GM18861 (cell line): Measurements from ENCODE around the gene INS.
"Not testable (repeated sequence)": the region's sequence is repeated elsewhere in the genome, so short reads cannot be mapped to it uniquely, and the experiment has no call there.

Source experiments
- ATAC-seq: cut with Tn5 transposase; IDR thresholded peaks from one replicate; pipeline ENCODE4 v1.9.1; 2021; ENCODE audit not compliant: unreplicated experiment

The INS gene

DNA sequence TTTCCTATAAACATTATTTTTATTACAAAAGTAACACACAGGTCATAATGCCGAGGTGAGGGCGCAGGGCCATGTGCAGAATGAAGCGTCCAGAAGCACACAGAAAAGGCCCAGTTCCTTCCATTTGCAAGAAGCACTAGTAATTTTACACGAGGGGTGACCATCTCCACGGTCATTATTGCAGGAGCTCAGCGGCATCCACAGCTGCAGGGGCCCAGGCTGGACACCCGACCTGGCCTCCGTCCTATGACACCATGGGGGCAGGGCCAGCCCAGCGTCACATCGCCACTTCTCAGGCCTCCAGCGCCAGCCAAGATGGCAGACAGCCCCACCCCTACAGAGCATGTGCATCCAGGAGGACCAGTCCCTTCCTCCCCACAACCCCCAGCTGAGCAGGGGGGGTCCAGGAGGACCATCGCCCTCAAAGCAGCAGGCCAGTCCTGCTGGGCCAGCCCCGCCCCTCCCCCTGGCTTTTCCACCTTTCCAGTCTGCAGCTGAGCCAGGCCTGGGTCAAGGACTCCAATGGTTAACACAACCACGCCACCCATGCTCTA is 25.3 kb downstream of the INS start:
- no peak for ATAC-seq

DNA sequence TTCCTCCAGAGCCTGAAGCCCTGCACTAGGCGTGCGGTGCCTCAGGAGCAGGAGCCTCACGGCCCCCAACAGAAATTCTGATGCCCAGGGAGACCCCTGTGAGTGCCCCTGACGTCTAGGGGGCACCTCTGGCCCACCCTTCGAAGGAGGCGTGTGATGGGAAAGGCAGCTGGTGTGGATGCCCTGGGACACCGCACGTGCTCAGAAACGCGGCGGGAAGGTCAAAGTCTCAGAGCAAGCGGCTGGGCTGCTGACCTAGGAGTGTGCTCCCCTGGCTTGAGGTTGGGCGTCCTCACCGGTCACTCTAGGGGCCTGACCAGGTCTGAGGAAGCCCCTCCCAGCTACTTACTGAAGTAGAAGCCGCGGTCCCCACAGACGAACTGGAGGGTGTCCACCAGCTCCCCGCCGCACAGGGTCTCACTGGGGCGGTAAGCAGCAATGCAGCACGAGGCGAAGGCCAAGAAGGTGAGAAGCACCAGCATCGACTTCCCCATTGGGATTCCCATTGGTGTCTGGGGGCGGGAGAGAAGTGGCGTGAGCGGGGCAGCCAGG is 25.9 kb downstream of the INS start:
- no peak for ATAC-seq

DNA sequence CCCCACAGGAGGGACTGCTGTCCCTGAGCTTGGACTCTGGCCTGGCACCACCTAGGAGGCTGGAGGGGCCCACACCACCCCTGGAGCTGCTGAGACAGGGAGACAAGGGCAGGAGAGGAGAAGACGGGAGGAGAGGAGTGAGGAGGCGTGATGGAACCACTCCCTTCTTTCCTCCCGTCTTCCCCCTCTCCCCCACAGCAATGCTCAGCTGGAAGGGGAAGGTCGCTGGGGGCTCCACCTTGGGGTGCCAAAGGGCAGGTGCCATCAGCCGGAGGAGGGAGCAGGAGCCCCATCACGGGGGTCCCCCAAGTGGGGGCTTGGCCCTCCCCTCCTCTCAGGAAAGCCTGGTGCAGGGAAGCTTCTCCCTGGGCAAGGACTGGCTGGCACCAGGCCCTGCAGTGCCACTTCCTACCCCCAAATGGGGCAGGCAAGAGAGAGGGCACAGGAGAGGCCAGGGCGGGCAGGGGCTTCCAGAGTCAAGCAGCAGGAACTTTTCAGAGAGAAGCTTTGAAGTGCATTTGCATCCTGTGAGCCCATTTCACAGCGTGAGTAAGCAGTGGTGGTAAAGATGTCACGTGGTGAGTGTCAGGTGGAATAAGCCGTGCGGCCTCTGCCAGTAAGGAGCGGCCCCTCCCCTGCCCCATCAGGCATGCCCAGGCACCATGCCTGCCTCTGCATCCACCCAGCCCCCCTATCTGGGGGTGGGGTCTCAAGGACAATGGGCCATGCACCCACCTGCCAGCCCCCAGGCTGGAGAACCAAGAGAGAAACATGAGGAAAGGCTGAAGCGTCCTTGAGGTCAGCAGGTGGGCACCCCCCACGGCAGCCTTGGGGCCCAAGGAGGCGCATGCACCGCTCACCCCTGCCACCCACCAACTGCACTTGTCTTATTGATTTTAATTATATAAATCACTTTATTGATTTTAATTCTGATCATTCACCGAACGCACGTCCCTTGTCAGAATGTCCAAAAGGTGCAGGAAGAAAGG is 26.7 kb downstream of the INS start:
- no peak for ATAC-seq

DNA sequence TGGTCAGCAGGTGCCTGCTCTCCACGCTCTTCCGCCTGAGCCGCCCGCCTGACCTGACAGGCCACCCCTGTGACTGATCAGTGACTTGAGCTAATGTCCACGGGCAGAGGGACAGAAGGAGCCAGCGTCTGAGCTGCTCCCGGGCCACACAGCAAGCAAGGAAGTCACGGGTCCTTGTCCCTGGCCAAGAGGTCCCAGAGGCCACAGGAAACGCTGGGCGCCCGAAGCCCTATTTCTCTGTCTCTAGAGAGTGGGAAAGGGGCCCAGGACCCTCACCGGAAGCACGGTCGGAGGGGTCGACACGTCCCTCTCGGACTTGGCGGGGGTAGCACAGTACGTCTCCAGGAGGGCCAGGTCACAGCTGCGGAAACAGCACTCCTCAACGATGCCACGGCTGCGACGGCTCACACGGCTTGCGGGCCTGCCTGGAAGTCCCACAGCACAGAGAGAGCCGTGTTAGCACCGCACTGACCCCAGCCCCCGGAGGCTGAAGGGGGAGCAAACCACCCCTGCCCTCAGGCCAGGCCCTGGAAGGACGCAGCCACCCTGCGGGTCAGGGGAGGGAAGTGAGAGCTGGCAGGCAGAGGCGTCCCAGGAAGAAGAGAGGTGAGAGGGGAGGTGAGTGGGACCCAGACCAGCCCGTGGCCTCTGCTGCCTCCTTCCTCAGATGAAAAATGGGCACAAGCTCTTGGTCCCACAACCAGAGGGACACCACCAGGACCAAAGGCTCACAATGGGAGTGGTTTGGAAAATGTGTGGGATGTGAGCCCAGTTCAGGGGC is 27.6 kb downstream of the INS start:
- ATAC-seq = no peak

DNA sequence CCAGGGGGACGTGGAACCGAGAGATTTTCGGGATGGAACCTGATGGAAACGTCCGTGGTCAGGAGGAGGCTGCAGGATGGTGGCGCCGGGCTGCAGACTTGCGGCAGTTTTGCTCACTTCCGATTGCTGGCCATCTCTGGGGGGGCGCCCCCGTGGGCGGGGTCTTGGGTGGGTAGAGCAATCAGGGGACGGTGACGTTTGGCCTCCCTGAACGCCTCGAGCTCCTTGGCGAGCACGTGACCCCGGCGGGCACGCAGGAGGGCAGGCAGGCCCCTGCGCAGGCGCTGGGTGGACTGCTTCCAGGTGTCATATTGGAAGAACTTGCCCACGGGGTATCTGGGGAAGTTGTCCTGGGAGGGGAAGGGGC is 28.2 kb downstream of the INS start:
- ATAC-seq = no peak

DNA sequence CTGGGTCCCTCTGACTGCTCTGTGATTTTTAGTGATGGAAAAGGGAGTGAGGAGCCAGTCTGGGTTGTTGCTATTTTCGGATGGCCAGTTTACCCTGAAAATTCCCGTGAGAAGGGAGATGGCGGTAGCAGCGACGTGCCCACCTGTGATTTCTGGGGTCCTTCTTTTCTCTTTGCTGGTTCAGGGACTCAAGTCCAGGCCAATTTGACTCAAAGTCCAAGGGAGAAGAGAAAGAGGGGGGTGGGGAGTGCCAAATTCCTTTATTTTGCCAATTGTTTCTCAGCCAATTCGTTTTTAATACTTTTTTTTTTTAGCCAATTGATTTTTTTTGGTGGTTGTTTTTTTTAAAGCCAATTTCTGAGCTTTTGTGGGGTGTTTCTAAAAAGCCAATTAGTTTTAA is 28.8 kb downstream of the INS start:
- no peak for ATAC-seq

DNA sequence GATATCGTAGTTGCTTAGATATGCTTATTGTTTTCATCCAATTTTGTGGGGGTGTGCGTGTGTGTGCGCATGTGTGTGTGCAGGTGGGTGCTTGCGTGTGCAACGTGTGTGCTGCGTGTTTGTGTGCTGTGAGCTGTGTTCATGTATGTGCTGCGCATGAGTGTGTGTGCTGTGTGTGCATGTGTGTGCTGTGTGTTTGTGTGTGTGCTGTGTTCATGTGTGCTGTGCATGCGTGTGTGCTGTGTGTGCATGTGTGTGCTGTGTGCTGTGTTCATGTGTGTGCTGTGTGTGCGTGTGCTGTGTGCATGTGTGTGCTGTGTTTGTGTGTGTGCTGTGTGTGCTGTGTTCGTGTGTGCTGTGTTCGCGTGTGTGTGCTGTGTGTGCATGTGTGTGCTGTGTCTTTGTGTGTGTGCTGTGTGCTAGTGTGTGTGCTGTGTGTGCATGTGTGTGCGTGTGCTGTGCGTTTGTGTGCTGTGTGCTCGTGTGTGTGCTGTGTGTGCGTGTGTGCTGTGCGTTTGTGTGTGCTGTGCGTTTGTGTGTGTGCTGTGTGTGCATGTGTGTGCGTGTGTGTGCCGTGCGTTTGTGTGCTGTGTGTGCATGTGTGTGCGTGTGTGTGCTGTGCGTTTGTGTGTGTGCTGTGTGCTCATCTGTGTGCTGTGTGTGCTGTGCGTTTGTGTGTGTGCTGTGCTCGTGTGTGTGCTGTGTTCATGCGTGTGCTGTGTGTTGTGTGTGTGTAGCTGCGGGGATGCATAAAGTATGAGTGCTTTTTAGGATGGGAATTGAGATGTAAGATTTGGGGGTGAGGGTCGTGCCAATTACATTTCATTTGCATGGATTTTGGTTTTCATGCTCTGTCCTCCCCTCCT is 29.4 kb downstream of the INS start:
- ATAC-seq = no peak

DNA sequence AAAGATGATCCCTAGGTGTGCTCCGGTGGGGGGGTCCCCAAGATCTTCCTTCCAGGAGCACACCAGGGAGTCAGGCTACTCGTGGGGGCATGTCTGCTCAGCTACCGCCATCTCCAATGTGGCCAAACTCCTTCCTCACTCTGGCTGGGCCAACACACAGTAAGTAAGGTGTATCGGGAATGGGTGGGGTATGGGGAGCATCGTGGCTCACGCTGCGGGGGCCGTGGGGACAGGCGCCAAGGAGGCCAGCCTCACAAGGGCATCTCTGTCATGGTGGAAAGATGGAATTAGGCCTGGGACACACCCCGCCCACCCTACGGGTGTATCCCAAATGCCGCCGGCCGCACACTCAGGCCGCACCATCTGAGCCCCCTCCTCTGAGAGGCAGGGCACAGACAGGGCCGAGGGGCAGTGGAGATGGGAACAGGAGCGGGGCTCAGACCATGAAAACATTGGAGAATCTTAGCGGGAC is 30.1 kb downstream of the INS start:
- ATAC-seq = no peak

DNA sequence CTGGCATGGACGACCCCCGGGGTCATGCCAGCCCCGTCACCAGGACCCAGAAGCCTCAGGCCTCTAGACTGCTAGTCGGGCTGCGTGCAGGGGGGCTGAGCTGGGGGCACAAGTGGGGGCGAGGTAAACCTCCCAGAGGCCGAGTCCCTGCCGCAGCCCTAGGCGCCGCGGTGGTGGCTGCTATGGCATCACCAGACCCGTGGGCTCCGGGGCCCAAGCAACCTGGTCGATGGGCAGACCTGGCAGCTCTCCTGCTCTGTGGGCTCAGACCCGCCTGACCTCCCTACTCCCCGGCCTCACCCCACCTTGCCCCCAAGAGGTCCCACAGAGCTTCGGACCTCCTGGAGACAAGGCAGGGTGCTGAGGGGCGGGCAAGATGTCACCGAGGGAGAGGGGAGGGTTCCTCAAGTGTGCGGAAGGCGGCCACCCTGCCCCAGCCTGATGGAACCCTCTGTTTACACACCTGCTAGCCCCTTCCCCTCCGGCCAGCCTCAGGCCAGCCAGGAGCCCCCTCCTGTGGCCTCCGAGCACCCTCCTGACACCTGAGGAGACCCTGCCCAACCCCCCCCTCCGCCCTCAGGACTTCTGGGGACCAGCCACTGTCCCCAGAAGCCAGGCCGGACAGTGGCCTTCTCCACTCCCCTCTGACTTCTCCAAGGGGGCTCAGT is 31.2 kb downstream of the INS start:
- ATAC-seq = no peak

DNA sequence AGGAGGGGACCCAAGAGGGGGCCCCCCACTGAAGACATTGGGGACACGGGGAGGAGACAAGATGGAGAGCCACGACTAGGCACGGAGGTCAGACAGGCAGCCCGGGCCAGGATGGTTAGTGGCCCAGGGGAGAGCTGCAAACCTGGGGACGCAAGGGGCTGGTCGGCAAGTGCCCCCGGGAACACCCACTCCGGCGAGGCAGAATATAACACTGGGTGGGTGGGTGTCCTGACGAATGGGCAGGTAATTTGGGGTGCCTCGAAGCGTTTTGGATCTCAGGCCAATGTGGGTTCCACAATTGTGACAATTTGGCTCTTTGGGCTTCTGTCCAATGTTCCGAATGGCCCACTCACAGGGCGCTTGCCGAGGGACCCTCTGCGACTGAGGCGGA is 31.7 kb downstream of the INS start:
- ATAC-seq = no peak

DNA sequence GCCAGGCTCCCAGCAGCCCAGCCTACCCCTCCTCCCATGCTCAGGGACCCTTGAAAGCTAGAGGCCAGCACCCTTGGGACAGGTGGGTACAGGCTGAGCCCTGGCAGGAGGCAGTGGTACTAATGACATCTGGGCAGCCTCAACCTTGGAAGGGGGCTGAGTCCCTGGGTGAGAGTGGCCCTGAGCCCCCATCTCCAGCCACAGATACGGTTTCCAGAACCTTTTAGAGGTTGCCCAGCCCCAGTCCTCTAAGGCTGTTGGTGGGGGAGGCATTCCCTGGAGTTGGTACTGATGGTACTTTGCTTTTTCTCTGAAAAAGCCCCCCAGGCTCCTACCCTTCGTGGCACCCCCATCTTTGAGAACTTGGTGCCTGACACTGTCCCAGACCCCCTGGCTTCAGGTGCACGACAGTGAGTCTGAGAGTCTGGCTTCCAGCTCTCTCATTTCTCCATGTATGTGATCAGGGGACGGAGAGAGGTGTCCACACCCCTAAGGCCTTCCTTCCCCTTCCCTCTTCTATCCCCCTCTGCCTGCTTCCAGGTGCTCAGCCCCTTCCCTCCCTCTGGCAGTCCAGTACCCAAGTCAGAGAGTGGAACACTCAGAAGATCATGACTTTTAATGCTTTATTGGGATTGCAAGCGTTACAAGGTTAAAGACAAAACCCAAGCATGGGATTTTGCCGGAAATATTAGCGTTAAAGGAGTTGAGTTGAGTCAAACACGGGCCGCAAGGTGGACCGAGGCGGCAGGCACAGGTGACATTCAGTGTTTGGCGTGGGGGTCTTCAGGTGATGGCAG is 32.3 kb downstream of the INS start:
- no peak for ATAC-seq

DNA sequence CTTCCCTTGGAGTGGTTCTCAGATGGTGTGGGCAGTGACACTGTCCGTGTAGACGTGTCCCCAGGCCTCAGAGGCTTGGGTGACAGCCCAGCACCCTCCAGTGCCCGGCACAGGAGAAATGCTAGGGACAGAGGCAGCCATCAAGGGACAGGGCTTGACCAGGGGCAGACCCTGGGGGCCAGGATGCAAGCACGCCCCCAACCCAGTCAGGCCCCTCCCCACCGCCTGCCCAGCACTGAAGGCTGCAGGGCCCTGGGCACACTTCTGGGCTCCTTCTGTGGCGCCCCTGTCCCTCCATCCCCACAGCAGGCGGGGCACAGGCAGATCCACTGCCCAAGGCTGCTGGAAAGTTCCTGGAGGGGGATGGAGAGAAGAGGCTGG is 32.9 kb downstream of the INS start:
- ATAC-seq = no peak

DNA sequence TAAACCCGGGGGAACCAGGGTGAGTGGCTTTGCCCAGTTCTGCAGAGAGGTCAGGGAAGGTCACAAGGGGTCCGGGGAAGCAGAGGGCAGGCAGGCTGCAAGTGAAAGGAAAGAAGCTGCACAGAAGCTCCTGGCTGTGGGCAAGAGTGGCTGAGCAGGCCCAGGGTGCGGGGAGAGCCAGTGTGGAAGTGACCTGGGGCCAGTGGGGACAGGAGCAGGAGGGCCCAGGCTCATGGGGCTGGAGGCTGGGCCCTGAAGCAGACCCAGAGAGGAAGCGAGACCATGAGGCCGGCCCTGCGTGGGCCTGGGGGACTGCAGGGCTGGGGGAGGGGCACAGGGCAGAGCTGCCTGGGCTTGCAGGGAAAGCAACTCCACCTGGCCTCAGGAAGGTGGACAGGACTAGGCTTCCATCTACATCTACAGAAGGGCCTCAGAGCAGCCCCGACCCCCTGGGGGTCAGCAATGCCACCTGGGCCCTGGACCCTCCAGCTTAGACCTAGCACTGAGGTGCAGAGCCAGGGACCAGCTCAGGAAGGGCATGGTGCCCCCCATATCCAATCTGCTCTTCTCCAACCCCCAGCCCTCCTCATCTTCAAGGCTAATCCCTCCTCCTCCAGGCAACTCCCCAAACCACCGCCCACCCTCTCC is 33.4 kb downstream of the INS start:
- ATAC-seq = no peak

DNA sequence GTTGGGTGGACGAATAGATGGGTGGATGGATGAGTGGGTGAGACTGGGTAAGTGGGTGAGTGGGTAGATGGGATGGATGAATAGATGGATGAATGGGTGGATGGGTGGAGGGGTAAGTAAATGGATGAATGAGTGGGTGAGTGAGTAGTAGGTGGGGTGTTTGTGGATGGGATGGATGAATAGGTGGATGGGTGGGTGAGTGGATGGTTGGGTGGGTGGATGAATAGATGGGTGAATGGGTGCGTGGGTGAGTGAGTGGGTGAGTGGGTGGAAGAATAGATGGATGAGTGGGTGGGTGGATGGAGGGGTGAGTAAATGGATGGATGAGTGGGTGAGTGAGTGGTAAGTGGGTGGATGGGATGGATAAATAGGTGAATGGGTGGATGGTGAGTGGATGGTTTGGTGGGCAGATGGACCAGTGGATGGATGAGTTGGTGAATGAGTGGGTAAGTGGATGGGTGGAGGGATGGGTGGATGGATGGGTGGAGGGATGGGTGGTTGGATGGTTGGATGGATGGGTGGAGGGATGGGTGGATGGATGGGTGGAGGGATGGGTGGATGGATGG is 34.4 kb downstream of the INS start:
- no peak for ATAC-seq

DNA sequence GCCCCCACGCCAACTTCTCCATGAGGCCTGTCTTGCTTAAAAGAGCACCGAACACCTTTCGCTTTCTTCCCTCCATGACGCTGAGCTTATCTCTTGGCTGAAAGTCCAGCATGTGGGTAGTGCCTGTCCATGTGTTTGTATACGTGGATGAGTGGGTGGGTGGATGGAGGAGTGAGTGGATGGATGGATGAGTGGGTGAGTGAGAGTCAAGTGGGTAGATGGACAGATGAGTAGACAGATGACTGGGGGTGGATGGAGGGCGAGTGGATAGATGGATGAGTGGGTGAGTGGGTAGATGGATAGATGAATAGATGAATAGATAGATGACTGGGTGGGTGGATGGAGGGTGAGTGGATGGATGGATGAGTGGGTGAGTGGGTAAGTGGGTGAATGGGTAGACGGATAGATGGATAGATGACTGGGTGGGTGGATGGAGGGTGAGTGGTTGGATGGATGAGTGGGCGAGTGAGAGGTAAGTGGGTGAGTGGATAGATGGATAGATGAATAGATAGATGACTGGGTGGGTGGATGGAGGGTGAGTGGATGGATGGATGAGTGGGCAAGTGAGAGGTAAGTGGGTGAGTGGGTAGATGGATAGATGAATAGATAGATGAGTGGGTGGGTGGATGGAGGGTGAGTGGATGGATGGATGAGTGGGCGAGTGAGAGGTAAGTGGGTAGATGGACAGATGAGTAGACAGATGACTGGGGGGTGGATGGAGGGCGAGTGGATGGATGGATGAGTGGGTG is 36.1 kb downstream of the INS start:
- ATAC-seq = not testable (repeated sequence)

DNA sequence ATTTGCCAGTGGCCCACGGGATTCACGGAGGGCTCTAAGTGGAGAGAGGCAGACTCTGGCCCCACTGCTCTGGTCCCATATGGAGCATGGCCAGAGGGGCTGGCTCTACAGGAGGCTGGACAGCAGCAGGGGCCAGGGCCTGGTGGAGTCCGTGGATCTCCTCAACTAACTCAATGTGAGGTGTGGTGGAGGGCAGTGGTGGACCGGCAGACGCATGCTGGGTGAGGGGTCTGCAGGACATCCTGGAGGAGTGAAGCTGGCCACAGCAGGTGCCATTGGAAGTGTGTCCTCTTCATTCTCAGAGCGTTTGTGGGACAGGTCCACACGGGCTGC is 37.4 kb downstream of the INS start:
- ATAC-seq = no peak

DNA sequence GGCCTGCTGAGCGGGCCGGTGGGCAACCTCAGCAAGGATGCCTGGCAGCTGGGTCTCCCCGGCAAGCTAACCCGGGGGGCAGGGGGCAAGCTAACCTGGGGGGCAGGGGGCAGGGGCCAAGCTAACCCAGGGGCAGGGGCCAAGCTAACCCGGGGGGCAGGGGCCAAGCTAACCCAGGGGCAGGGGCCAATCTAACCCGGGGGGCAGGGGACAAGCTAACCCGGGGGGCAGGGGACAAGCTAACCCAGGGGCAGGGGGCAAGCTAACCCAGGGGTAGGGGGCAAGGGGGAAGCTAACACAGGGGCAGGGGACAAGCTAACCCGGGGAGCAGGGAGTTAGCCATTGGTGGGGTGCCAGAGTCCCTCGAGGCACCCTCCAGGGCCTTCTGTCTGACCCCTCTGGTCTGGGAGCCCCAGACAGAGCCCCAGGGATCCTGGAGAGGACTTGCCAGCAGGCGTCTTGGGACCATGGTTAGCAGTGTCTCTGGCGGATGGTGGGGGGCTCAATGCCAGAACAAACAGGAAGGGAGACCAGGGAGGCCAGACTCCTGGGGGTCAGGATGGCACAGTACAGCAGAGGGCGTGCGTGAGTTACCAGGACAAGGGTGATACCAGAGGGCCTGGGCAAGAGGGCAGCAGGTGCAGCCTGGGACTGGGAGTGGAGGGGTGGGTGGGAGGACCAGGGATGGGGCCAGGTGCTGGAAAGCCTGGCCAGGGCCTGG is 37.9 kb downstream of the INS start:
- no peak for ATAC-seq
